GM12878 (cell line): ENCODE measurements around the gene COMMD1.

Source experiments
- POLR2AphosphoS5 ChIP-seq: IDR thresholded peaks from 2 replicates; pipeline ENCODE4 v1.6.1; 2011; ENCODE audit warnings: mild to moderate bottlenecking, low read length, inconsistent platforms
- REST ChIP-seq: IDR thresholded peaks from 2 replicates; pipeline ENCODE4 v1.6.1; 2012; ENCODE audit warnings: mild to moderate bottlenecking, low read depth, low read length
- ZBED1 ChIP-seq: IDR thresholded peaks from 2 replicates; pipeline ENCODE4 v1.6.1; 2016; ENCODE audit warnings: borderline replicate concordance
- TF ChIP-seq, protein P1 (sequence below): IDR thresholded peaks from 2 replicates; pipeline ENCODE4 v1.6.1; 2011; ENCODE audit warnings: low read depth, mild to moderate bottlenecking, low read length, moderate library complexity, borderline replicate concordance; ENCODE audit errors: extremely low read depth

DNA sequence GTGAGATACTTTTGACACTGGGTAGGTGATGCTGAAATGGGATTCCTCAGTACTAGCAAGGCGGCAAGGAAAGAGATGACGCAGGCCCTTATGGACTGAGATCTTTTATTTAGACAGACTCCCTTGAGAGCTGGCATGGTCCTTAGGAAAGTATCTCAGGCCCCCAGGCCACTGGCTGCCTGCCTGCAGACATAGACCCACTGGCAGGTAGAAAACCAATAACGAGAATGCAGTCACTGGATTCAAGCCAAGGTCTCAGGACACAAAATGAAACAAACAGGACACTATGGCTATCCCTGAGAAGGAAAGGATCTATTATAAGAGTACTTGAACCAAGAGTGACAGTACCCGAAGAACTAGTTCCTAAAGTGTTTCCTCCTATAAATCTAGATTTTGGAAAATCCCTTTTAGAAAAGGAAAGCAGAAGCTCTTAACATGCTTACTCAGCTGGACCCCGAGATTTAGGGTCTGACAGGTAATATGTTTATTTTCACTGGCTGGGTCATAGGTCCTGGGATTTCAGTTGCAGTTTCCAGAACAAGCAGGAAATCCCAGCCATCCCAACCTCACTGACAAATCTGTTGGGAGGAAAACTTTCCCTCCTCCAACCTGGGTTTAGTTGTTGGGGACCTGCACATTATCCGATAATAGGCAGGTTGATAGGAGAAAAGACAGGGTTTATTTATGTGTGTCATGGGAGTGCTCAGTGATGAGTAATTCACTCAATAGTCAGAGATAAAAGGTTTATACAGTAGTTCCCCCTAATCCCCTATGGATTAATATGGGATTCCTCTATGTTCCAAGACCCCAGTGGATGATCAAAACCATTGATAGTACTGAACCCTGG lies 44.5 kb downstream of the COMMD1 start:
- TF ChIP-seq REST, result no peak
- no peak for TF ChIP-seq ZBED1
- TF ChIP-seq POLR2AphosphoS5, result no peak
- TF ChIP-seq, protein P1, sequence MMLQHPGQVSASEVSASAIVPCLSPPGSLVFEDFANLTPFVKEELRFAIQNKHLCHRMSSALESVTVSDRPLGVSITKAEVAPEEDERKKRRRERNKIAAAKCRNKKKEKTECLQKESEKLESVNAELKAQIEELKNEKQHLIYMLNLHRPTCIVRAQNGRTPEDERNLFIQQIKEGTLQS, result no peak
